ENCODE measurements around the gene SMIM21.

- no peak for TF ChIP-seq FOXK2 (IDR thresholded peaks at IDR 0.05)
- no peak for TF ChIP-seq BHLHE40 (IDR thresholded peaks at IDR 0.05; ENCODE audit: borderline replicate concordance)
- no peak for TF ChIP-seq FOXA1 (IDR thresholded peaks at IDR 0.05)
- TF ChIP-seq HDGF (IDR thresholded peaks at IDR 0.05; ENCODE audit: borderline replicate concordance), result no peak
- TF ChIP-seq NFRKB (IDR thresholded peaks at IDR 0.05), result no peak
- no peak for TF ChIP-seq SUZ12 (IDR thresholded peaks at IDR 0.05)
- no peak for TF ChIP-seq FOXM1 (IDR thresholded peaks at IDR 0.05; ENCODE audit: borderline replicate concordance)
- TF ChIP-seq SP1 (IDR thresholded peaks at IDR 0.05), result no peak
- no peak for TF ChIP-seq LEF1 (IDR thresholded peaks at IDR 0.05; ENCODE audit: borderline replicate concordance)
- no peak for TF ChIP-seq L3MBTL2 (conservative IDR thresholded peaks at IDR 0.05)
- no peak for TF ChIP-seq ARNT (IDR thresholded peaks at IDR 0.05)
These were observed 62.3 kb downstream of the SMIM21 start for GRCh38 chr18:75365254-75365629.
